GM19099 (cell line): Measurements from ENCODE around the gene SAFB.

Experiments used
- POLR2A ChIP-seq: IDR thresholded peaks from 3 replicates; pipeline ENCODE4 v1.6.1; 2011; ENCODE audit warnings: low read depth; ENCODE audit not compliant: insufficient read length; ENCODE audit errors: extremely low read depth

Gene SAFB

GRCh38 chr19:5612891-5613865, 9.7 kb upstream of the SAFB start:
- TF ChIP-seq POLR2A: no peak

GRCh38 chr19:5615756-5616327, 7.0 kb upstream of the SAFB start:
- no peak for TF ChIP-seq POLR2A

GRCh38 chr19:5617080-5617479, 5.8 kb upstream of the SAFB start:
- no peak for TF ChIP-seq POLR2A

DNA sequence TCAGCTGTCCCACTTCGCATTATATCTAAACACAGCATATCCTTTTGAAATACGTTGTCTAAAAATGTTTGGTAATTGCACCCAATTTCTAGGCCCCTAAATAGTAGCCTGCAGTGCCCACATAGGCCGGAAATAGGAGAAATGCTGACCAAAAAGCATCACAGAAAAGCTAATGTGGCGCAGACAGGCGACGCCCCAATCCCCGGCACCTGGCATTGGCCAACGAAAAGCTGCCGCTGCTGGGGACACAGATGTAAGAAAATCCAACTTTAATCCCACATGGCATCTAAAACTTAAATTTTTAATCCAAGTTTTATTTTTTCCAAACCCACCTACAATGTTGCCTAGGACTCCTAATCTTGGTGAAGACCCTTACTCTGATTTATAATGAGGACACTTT, 4.3 kb upstream of the SAFB start:
- TF ChIP-seq POLR2A: no peak

- TF ChIP-seq POLR2A: no peak
These were observed 2.9 kb upstream of the SAFB start for GRCh38 chr19:5619946-5620345.

DNA sequence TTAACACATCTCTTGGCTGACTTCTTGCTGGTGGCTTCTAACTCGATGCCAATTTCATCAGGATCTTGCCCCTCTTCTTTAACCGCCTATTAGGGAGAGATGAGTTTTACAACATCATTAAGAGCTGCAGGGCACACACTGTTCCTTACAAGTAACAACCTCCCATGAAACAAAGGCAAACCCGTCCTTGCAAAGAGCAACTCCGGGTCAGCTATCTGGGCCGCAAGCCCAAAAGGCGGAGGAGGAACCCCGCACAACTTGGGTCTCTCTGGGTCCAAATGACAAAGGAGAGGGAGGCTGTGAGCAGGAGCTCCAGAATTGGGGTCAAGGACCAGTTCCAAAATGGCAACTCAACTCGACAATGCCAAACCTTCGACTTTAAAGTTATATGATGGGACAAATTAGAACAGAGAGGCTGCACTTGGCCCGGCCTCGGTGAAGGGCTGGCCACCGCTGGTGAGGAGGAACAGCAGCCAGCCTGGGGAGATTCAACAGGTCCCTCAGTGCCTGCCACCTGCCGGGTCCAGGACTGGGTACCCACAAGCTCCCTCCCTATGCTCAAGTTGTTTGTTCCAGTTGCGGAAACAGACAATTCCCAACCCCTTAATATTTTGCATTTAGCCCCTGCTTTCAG, 1.5 kb upstream of the SAFB start:
- TF ChIP-seq POLR2A: no peak

DNA sequence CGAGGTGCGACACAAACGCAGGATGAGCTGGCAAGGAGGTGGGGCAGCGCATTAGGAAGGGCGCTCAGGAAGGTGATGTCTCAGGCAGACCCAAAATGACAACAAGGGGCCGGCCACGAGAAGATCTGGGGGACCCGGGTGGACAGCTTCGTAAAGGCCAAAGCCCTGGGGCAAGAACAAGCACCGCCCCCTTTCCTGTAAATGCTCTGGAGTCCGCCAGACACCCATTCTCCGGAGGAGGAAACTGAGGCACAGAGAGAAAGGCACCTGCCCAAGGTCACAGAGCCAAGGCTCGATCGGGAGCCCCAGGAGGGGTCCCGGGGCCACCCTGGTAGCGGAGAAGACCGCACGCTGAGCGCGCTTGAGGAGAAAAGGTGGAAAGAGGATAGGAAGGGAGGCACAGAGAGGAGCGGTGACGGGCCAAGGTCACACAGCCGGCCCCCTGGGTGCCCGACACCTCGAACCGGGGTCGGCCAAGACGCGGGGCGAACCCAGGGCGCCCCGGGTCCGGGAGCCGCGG, 878 bp upstream of the SAFB start:
- no peak for TF ChIP-seq POLR2A

GRCh38 chr19:5623397-5624017, 624 bp downstream of the SAFB start:
- TF ChIP-seq POLR2A: no peak

DNA sequence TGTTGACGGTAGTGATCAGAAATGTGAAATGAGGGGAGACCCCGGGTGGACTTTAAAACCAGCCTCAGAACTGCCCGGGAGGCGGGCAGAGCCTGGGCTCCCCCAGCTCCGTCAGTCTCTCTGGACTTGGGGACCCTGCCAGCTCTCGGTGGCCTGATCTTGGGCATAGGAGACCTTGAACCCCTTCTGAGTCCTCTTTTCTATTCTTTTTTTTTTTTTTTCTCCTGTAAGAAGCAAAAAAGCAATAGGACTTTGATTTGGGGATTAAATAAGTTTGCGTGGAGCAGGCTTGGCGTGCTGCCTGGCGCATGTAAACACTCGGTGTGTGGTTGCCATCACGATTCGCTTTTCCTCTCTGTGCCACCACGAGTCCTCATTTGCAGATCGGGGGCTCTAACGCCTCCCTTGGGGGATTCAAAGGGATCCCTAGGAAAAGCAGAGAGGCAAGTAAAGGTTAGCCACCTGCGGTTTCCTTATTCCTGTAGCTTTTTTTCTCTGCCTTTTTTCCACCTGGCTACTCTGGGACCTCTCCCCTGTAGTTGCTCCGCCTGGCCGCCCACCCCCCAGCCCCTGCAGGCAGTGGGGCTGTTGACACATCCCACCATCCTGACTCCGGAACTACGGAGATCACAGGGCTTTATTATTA, 1.3 kb downstream of the SAFB start:
- TF ChIP-seq POLR2A: no peak

DNA sequence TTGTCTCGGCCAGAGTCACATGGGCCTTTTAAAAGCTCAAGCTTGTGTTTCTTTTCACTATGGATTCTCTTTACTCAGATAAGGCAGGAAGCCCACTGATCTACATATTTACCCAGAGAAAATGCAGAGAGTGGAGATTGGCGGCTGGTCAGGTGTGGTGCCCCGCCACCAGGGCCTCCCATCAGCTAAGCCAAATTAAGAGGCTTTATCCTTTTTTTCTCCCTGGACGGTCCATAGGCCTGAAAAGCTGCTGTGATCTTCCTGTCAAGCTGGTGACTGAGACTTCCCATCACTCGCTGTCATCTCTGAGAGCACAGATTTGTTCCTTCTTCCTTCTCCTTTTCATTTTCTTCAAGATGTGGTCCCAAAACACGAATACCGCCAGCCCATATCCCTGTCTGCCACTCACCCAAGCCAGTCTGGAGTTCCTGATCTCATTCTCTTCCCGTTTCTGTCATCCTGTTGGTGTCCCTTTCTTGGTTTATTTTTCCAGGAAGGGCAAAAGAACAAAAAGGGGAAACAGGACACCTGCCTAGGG, 1.9 kb downstream of the SAFB start:
- TF ChIP-seq POLR2A: no peak

GRCh38 chr19:5625641-5626040, 2.8 kb downstream of the SAFB start:
- TF ChIP-seq POLR2A: no peak

- TF ChIP-seq POLR2A: no peak
These were observed 4.6 kb downstream of the SAFB start for GRCh38 chr19:5627395-5627904.

- no peak for TF ChIP-seq POLR2A
These were observed 5.6 kb downstream of the SAFB start for GRCh38 chr19:5628461-5628860.

DNA sequence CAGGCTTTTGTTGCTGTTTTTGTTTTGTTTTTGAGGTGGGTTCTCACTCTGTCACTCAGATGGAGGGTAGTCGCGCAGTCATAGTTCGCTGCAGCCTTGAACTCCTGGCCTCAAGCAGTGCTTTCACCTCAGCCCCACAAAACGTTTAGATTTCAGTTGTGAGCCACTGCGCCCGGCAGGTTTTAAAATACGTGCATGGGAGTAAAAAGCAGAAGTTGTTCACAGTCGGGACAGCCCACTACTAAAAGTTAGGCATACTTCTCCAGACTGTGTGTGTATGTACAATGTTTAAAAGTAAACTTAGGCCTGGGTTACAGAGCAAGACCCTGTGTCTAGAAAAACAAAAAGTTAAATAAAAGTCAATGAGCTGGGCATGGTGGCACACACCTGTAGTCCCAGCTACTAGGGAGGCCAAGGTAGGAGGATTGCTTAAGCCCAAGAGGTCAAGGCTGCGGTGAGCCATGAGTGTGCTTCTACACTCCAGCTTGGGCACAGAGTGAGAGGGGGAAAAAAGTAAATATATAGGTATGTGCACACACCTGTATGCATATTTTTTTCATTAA, 6.1 kb downstream of the SAFB start:
- no peak for TF ChIP-seq POLR2A
